Psoas muscle (tissue), 8 donors: ENCODE data around the gene ACTR3C. TPM values are rescaled to one million over a fixed set of nuclear protein-coding genes. Genes with fewer than 3 reads are reported as not detected.
A peak's percentile ranks its signal among the peaks of the same experiment; 100 is the strongest.

Experiments used
- ATAC-seq, 4 donors: fragments of 200-7000 bp; cut with Tn5 transposase; one replicate each; pipeline ENCODE4 v1.9.1; 2020; ENCODE audit warnings: moderate library complexity in 3 of 4, mild to moderate bottlenecking in 2 of 4
- DNase-seq, 2 donors: peaks; one replicate each; pipeline ENCODE4 v3.0.0-alpha.2; 2020
- H3K27ac ChIP-seq: fragments of 200-600 bp; one replicate; pipeline ENCODE4 v1.8.0; 2022
- H3K27me3 ChIP-seq, 3 donors: fragments of 200-600 bp in 1 of 3; one replicate each; pipeline versions ENCODE4 v1.6.1 to v1.8.0; 2013 to 2022; ENCODE audit warnings: low read length in 2 of 3, mild to moderate bottlenecking in 2 of 3, moderate library complexity in 1 of 3; ENCODE audit not compliant: insufficient read depth in 3 of 3
- H3K36me3 ChIP-seq, 2 donors: fragments of 200-600 bp in 1 of 2; one replicate each; pipeline versions ENCODE4 v1.6.1 to v1.8.0; 2013 to 2022; ENCODE audit warnings: low read depth in 1 of 2, mild to moderate bottlenecking in 1 of 2, moderate library complexity in 1 of 2; ENCODE audit not compliant: insufficient read depth in 1 of 2
- H3K4me1 ChIP-seq: fragments of 200-600 bp; one replicate; pipeline ENCODE4 v1.8.0; 2022
- H3K4me3 ChIP-seq: fragments of 200-600 bp; one replicate; pipeline ENCODE4 v1.8.0; 2022; ENCODE audit warnings: mild to moderate bottlenecking
- H3K9me3 ChIP-seq: fragments of 200-600 bp; one replicate; pipeline ENCODE4 v1.8.0; 2022
- CTCF ChIP-seq: fragments of 200-600 bp; IDR thresholded peaks from one replicate; pipeline ENCODE4 v1.8.0; 2022; ENCODE audit warnings: antibody characterized with exemption
- WGBS, 3 donors: extraction: QIAGEN DNeasy Blood & Tissue Kit; methylation state at CpG; one replicate each; pipeline versions ENCODE4 v1.1.6 to v1.1.7; 2013; 5-methylcytosine and 5-hydroxymethylcytosine counted together
- intact Hi-C, 2 donors: fragments of 100-400 bp; cut with DNase I; formaldehyde crosslinking; loops; one replicate each; pipeline versions ENCODE4 v1.11.0 to v1.14.2; 2022
- long read RNA-seq, 2 donors: library from polyadenylated mRNA; unstranded; transcript quantifications; one replicate each; pipeline ENCODE4 v2.0.0, GENCODE V29; 2021
- polyA plus RNA-seq, 3 donors: library from polyadenylated mRNA; stranded (reverse); fragments of 200-250 nt; gene quantifications; one replicate each; pipeline ENCODE4 v1.2.3, GENCODE V29; 2013
- total RNA-seq, 4 donors: library from RNA; stranded (reverse); fragmentation: NEBNext Ultra II Directional in 2 of 4; extraction: Animal tissue kit (Norgen Biotek cat#: 25700) in 2 of 4; gene quantifications; one replicate each; pipeline versions ENCODE4 v1.2.1 to v1.2.4, GENCODE V29; 2021 to 2023
- donor health status: healthy with polysubstance abuse.
- donor health status: DM: no; HTN: no; CAD: no; lungs with moderate emphysema.
- donor health status: Bipolar disorder and iron deficiency.
- donor health status: healthy.
- donor health status: DM: yes; HTN: yes; CAD: no.
- donor health status: DM: no; HTN: no; CAD: no.
- donor health status: DM: no; HTN: no; CAD: no.
- donor health status: DM: yes; HTN: yes; CAD: no.

Gene ACTR3C
- total RNA-seq (1 to 10 TPM in 3 of 4 donors, under 1 TPM in 1; 0.71 to 3.3 (median 3.0) TPM), polyA plus RNA-seq (1 to 10 TPM; 1.3 to 3.7 (median 1.4) TPM)
- long read RNA-seq, donor 1: 0 reads
- long read RNA-seq, donor 2: 0 reads

- 12 to 16% (median 13%) methylated on average over 74 to 82 of the region's 82 CpGs for WGBS, 3 donors
- no peaks in the 10 kb centered on the region for H3K4me1 ChIP-seq
- H3K9me3 ChIP-seq: no peaks in the 10 kb centered on the region
- DNase-seq (peak in 1 of 2 donors; percentile 59), ATAC-seq (peak; percentile 74 to 78 (median 77))
- peak within 1 kb of the TSS; percentile 69 for H3K27ac ChIP-seq
- H3K4me3 ChIP-seq: peak within 1 kb of the TSS; percentile 78
- peaks cover 0 to 5% (median 3%) of the 10 kb centered on the region in 3 donors for H3K27me3 ChIP-seq
- intact Hi-C loops: no loop called here
- peaks cover 0 to 3% of the 10 kb centered on the region in 2 donors for H3K36me3 ChIP-seq
- TF ChIP-seq CTCF: peak; percentile 10
These were observed at the start of gene ACTR3C, which contains the start of gene LRRC61 for GRCh38 chr7:150322833-150323681. TSS of gene ACTR3C (minus strand) at chr7:150323545. CDS start at chr7:150295296, 28,249 bp downstream. TSS of gene LRRC61 (plus strand) at chr7:150323355. CDS start at chr7:150336862, 13,507 bp downstream.

- no peaks in the 10 kb centered on the region for H3K9me3 ChIP-seq
- peaks cover 53% of the 10 kb centered on the region for H3K4me1 ChIP-seq
- 84 to 88% (median 85%) methylated on average over 72 to 79 of the region's 79 CpGs for WGBS, 3 donors
- ATAC-seq: no peak
- no peaks in the 10 kb centered on the region for H3K27me3 ChIP-seq
- intact Hi-C loops: no loop called here
- peak overlapping the region; percentile 60 for H3K27ac ChIP-seq
- H3K36me3 ChIP-seq: peaks cover 0 to 51% of the 10 kb centered on the region in 2 donors
- DNase-seq: no peak
- no peak overlapping the region for H3K4me3 ChIP-seq
- TF ChIP-seq CTCF: no peak
These were observed 49.1 kb upstream of the ACTR3C start for GRCh38 chr7:150372271-150373048.

- ATAC-seq (no peak), DNase-seq (no peak)
- WGBS, 3 donors: 90 to 94% (median 92%) methylated on average over 29 to 30 of the region's 30 CpGs
- H3K9me3 ChIP-seq: no peaks in the 10 kb centered on the region
- H3K4me1 ChIP-seq: peaks cover 58% of the 10 kb centered on the region
- no peak overlapping the region for H3K4me3 ChIP-seq
- intact Hi-C loops: no loop called here
- TF ChIP-seq CTCF: no peak
- no peaks in the 10 kb centered on the region for H3K27me3 ChIP-seq
- H3K36me3 ChIP-seq: peaks cover 0 to 51% of the 10 kb centered on the region in 2 donors
- no peak overlapping the region for H3K27ac ChIP-seq
These were observed 48.6 kb upstream of the ACTR3C start for GRCh38 chr7:150371996-150372270.

- peaks cover 60% of the 10 kb centered on the region for H3K4me1 ChIP-seq
- intact Hi-C loops: no loop called here
- ATAC-seq: no peak
- no peaks in the 10 kb centered on the region for H3K9me3 ChIP-seq
- peak overlapping the region; percentile 99 for H3K27ac ChIP-seq
- H3K36me3 ChIP-seq: peaks cover 0 to 51% of the 10 kb centered on the region in 2 donors
- TF ChIP-seq CTCF: no peak
- no peak for DNase-seq
- no peaks in the 10 kb centered on the region for H3K27me3 ChIP-seq
- WGBS, 3 donors: 80 to 86% (median 86%) methylated on average over 48 of the region's 48 CpGs
- H3K4me3 ChIP-seq: peak overlapping the region; percentile 97
These were observed 48.0 kb upstream of the ACTR3C start for GRCh38 chr7:150371131-150371995.
